Measurements from ENCODE around the gene IMP4.

The IMP4 gene

DNA sequence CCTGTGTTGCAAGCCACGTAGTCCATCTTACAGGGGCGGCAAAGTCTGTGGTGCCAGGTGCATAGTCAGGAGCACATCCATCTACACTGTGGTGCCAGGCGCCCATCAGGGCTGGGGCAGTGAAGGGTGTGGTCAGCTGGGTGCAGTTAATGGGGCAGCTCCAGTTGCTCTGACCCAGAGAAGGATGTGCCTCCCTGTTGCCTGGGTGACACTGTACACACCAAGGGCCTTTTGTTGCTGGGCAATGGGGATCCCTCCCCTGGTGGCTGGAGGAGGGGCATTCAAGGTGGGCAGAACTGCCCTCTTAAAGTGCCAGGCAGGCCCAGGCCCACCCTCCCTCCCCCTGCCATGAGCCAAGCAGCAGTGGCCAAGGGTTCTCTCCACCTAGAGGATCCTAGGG lies 28.3 kb upstream of the IMP4 start:
- Histone ChIP-seq H3K4me3 (ENCODE audit: low read depth, low read length) (no peak overlapping the region), H3K4me1 (ENCODE audit: control insufficient read depth, insufficient read depth, low read length) (no peaks in the 10 kb centered on the region), H3K27ac (ENCODE audit: extremely low read depth, low read depth, low read length) (no peak overlapping the region), H3K36me3 (ENCODE audit: control insufficient read depth in 2 of 2, insufficient read depth in 1 of 2, low read length in 2 of 2) (no peaks in the 10 kb centered on the region), H3K9me3 (ENCODE audit: control insufficient read depth, insufficient read depth, low read depth, low read length) (no peaks in the 10 kb centered on the region)
- POLR2A ChIA-PET, result no interaction called here
- TF ChIP-seq SCRT2 (tag by site-specific recombination; IDR thresholded peaks at IDR 0.05) (no peak), BCL11B (tag by site-specific recombination; IDR thresholded peaks at IDR 0.05; ENCODE audit: low read depth) (no peak), ZEB2 (tag by site-specific recombination; IDR thresholded peaks at IDR 0.05) (no peak), ZNF677 (tag by site-specific recombination; IDR thresholded peaks at IDR 0.05) (no peak), PRDM4 (tag by site-specific recombination; IDR thresholded peaks at IDR 0.05) (no peak), ZNF280C (tag by site-specific recombination; IDR thresholded peaks at IDR 0.05) (no peak), ZNF768 (tag by site-specific recombination; IDR thresholded peaks at IDR 0.05) (no peak), ZNF16 (tag by site-specific recombination; IDR thresholded peaks at IDR 0.05; ENCODE audit: low read depth) (no peak), KLF9 (tag by site-specific recombination; IDR thresholded peaks at IDR 0.05; ENCODE audit: low read depth) (no peak), ZNF791 (tag by site-specific recombination; IDR thresholded peaks at IDR 0.05) (no peak), ZNF112 (tag by site-specific recombination; IDR thresholded peaks at IDR 0.05) (no peak), MEIS1 (CRISPR knock-in tag; IDR thresholded peaks at IDR 0.05; ENCODE audit: borderline replicate concordance) (no peak), TCF7L2 (IDR thresholded peaks at IDR 0.05; ENCODE audit: borderline replicate concordance, low read depth, low read length) (no peak), ZNF223 (tag by site-specific recombination; IDR thresholded peaks at IDR 0.05) (no peak)
- TF ChIP-seq, protein P1, sequence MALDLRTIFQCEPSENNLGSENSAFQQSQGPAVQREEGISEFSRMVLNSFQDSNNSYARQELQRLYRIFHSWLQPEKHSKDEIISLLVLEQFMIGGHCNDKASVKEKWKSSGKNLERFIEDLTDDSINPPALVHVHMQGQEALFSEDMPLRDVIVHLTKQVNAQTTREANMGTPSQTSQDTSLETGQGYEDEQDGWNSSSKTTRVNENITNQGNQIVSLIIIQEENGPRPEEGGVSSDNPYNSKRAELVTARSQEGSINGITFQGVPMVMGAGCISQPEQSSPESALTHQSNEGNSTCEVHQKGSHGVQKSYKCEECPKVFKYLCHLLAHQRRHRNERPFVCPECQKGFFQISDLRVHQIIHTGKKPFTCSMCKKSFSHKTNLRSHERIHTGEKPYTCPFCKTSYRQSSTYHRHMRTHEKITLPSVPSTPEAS (tag by site-specific recombination; IDR thresholded peaks at IDR 0.05), result no peak
- TF ChIP-seq, protein P2, sequence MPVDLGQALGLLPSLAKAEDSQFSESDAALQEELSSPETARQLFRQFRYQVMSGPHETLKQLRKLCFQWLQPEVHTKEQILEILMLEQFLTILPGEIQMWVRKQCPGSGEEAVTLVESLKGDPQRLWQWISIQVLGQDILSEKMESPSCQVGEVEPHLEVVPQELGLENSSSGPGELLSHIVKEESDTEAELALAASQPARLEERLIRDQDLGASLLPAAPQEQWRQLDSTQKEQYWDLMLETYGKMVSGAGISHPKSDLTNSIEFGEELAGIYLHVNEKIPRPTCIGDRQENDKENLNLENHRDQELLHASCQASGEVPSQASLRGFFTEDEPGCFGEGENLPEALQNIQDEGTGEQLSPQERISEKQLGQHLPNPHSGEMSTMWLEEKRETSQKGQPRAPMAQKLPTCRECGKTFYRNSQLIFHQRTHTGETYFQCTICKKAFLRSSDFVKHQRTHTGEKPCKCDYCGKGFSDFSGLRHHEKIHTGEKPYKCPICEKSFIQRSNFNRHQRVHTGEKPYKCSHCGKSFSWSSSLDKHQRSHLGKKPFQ (tag by site-specific recombination; IDR thresholded peaks at IDR 0.05), result no peak
- CTCF ChIA-PET, result no interaction called here

- no peaks in the 10 kb centered on the region for H3K9me3 ChIP-seq (ENCODE audit: control insufficient read depth, insufficient read depth, low read depth, low read length)
- H3K27ac ChIP-seq (ENCODE audit: extremely low read depth, low read depth, low read length), result no peak overlapping the region
- no peak overlapping the region for H3K4me3 ChIP-seq (ENCODE audit: low read depth, low read length)
- TF ChIP-seq ZNF776 (tag by site-specific recombination; IDR thresholded peaks at IDR 0.05; ENCODE audit: borderline replicate concordance) (no peak), ZNF555 (tag by site-specific recombination; conservative IDR thresholded peaks at IDR 0.05) (no peak), ZNF677 (tag by site-specific recombination; IDR thresholded peaks at IDR 0.05) (no peak), ZBTB44 (tag by site-specific recombination; IDR thresholded peaks at IDR 0.05) (no peak), GLIS2 (tag by site-specific recombination; IDR thresholded peaks at IDR 0.05) (no peak), SP2 (tag by site-specific recombination; IDR thresholded peaks at IDR 0.05) (no peak)
- TF ChIP-seq, protein P1 (tag by site-specific recombination; IDR thresholded peaks at IDR 0.05), result no peak
- H3K4me1 ChIP-seq (ENCODE audit: control insufficient read depth, insufficient read depth, low read length), result no peaks in the 10 kb centered on the region
- ChIA-PET POLR2A (no interaction called here), CTCF (interaction anchor here (1.9 kb wide), 1 partner anchor 15 kb away, joined by 6 read pairs; no protein-coding TSS in a partner anchor)
- no peaks in the 10 kb centered on the region for H3K36me3 ChIP-seq (ENCODE audit: control insufficient read depth in 2 of 2, insufficient read depth in 1 of 2, low read length in 2 of 2)
These were observed 26.1 kb upstream of the IMP4 start for GRCh38 chr2:130316596-130316995.
